ENCODE measurements around the gene PDK4.
"Not testable (repeated sequence)": the region's sequence is repeated elsewhere in the genome, so short reads cannot be mapped to it uniquely, and the experiment has no call there.

The PDK4 gene

GRCh38 chr7:95604397-95604796 is 8.1 kb upstream of the PDK4 start:
- DNase-seq, result not testable (repeated sequence)

- DNase-seq, result no peak
Measured at GRCh38 chr7:95602421-95602820, 6.1 kb upstream of the PDK4 start.

DNA sequence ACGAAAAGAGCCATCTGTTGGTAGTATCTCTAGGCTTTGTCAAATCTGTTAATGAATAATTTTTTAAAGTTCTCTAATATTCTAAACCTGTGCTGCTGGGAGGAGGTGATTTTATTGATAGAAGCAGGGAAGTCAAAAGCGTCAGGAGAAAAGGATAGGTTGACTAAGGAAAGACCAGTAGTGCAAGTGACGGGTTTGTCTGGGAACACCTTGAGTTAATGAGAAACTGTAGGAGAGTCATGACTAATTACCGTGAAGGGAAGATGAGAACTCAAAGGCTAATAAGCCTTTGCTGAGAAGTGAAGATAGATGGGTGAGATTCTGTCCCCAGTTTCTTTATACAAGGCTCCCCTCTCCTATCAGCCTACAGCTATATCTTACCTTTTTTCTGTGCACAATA is 5.0 kb upstream of the PDK4 start:
- no peak for DNase-seq

GRCh38 chr7:95599069-95599468 is 2.8 kb upstream of the PDK4 start:
- no peak for DNase-seq

- DNase-seq, result no peak
Measured at GRCh38 chr7:95598511-95598910, 2.2 kb upstream of the PDK4 start.

GRCh38 chr7:95595746-95596197 is 544 bp downstream of the PDK4 start:
- DNase-seq, result no peak

GRCh38 chr7:95594185-95594584 is 2.1 kb downstream of the PDK4 start:
- no peak for DNase-seq

DNA sequence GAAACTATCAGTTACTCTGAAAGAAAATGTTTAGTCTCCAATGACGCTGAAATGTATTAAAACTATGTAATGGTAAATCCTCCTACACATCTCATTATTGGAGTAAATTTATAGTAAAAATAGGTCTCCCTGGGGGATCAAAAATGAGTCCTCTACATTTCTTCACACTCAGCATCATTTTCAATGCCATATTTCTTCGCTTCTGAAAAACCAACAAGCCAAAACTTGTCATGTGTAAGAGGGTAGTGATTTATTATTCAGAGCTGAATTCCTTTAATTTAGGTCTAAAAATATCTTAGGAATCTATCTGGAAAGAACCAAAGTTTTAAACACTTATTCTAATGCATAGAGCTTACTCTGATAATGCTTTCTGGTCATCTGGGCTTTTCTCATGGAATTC is 3.0 kb downstream of the PDK4 start:
- no peak for DNase-seq

DNA sequence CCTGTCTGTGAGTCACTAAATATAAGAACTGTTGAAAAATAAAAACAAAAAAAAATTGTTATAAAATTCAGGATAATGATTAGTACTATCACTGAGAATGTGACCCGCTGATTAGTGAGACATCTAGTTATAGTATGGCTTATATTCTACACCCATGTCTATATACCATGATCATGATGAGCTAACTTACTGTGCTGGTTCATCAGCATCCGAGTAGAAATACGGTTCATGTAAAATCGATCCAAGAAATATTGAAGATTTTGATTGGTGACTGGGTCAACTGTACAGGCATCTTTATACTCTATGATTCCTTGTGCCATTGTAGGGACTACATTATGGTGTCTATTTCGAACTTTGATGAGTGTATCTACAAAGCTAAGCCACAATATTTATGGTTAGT is 3.7 kb downstream of the PDK4 start:
- no peak for DNase-seq

DNA sequence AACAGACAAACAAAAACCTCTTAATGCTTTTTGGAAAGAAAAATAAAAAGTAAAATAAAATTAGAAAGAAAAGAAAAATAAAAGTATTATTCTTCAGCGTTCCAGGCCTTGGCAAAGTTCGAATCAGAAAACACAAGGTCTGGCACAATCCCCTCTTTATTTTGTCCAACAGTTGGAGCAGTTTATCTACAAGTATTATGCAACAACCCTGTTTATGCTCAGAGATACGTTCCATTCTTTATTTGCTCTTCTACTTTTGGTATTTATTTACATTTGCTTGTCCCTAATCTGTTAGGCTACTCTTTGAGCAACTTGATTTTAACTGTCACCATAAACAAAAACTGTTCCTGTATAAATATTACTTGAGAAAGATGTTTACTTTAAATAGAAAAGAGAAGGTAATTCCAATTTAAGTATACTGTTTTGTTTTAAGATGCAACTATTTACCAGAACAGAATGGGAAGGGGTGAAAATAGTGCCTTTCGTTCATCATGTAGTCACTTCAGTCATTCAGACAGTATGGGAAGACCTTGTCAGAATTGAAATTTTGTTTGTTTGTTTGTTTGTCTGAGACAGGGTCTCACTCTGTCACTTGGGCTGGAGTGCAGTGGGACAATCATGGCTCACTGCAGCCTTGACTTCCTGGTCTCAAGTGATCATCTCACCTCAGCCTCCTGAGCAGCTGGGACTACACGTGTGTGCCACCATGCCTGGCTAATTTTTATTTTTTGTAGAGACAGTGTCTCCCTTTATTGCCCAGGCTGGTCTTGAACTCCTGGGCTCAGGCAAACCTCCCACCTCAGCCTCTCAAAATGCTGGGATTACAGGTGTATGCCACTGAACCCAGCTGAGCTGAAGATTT is 5.7 kb downstream of the PDK4 start:
- no peak for DNase-seq

- no peak for DNase-seq
Measured at GRCh38 chr7:95589766-95590165, 6.5 kb downstream of the PDK4 start.

- DNase-seq, result no peak
Measured at GRCh38 chr7:95589031-95589430, 7.3 kb downstream of the PDK4 start.

DNA sequence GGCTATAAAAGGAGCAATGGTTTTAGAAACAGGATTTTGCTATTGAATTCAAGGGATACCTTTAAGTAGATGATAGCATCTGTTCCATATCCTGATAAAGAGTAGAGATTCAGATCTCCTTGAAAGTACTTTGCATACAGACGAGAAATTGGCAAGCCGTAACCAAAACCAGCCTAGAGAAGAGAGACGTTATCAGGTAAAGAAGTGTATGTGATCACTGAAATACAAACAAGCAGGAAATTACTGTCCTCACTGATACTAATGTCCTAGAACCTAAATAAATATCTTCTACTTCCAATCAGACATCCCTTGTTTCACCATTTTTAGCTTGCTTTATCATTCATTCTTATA is 9.4 kb downstream of the PDK4 start:
- no peak for DNase-seq

- no peak for DNase-seq
Measured at GRCh38 chr7:95585426-95585789, 10.9 kb downstream of the PDK4 start.

- DNase-seq, result no peak
Measured at GRCh38 chr7:95584769-95585425, 11.4 kb downstream of the PDK4 start.

- DNase-seq, result no peak
Measured at GRCh38 chr7:95583834-95584621, 12.3 kb downstream of the PDK4 start.

GRCh38 chr7:95582578-95583293 is 13.6 kb downstream of the PDK4 start:
- DNase-seq, result no peak

GRCh38 chr7:95581467-95581866 is 14.8 kb downstream of the PDK4 start:
- no peak for DNase-seq

GRCh38 chr7:95579318-95579717 is 17.0 kb downstream of the PDK4 start:
- no peak for DNase-seq

DNA sequence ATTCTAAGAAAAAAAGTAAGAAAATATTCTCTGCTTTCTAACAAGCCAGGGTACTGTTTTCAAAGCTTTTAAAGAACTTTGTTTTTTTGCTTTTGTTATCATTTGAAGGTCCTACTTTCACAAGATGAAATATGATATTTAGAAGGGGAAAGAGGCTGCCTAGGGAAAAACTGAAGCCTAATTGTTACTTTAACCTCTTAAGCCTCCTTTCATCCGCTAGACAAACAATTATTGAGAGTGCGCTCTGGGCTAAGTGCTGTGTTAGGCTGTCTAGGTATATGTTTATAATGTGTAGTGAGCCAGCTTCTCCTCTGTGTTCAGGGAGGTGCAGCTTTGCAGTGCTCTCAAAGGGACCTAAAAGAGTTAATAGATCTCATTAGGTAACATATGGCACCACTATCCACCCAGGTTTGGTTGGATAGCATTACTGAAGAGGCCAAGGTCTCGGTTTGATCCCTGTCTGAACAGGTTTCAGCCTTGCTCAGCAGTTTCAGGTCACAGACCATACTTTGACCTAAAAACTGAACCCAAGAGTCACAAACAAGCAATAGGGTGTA is 17.9 kb downstream of the PDK4 start:
- DNase-seq, result no peak

DNA sequence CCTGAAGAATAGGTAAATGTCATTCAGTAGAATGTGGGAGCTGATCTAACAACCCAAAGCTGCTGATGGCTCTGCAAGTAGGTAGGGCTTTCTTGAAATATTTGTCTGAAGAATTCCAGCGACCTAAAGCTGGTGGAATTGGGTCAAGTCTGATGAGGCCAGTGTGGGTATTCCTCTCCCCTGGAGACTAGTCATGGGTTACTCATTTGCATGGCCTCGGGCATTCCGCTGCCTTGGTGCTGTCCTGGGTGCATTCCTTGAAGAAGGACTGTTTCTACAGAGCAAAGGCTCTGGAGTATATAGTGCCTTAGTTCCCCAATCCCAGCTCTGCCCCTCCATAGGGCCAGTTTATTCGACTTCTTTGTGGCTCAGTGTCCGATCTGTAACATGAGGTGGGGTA is 19.2 kb downstream of the PDK4 start:
- no peak for DNase-seq

GRCh38 chr7:95569720-95570119 is 26.6 kb downstream of the PDK4 start:
- no peak for DNase-seq

GRCh38 chr7:95560674-95561073 is 35.6 kb downstream of the PDK4 start:
- DNase-seq, result no peak
